ENCODE results near the gene KATNAL1. TPM values are rescaled to one million over a fixed set of nuclear protein-coding genes. Genes with fewer than 3 reads are reported as not detected.
A peak's percentile ranks its signal among the peaks of the same experiment; 100 is the strongest.
"Not testable (repeated sequence)": the region's sequence is repeated elsewhere in the genome, so short reads cannot be mapped to it uniquely, and the experiment has no call there.

The KATNAL1 gene
- total RNA-seq, 1 donor from 2014 or later: 42.0 TPM

GRCh38 chr13:30292325-30292724, 15.0 kb downstream of the KATNAL1 start:
- peaks cover 100% of the 10 kb centered on the region for H3K79me2 ChIP-seq (ENCODE audit: insufficient read depth, low read length)
- Mint-ChIP-seq H3K4me1 (ENCODE audit: low read depth, unreplicated experiment) (peaks cover 6% of the 10 kb centered on the region), H3K4me3 (ENCODE audit: unreplicated experiment) (no peak overlapping the region), H3K36me3 (ENCODE audit: low read depth, unreplicated experiment) (peaks cover 9% of the 10 kb centered on the region), H3K27ac (ENCODE audit: unreplicated experiment) (no peak overlapping the region), H3K9me3 (ENCODE audit: unreplicated experiment) (no peaks in the 10 kb centered on the region), H3K27me3 (ENCODE audit: low read depth, unreplicated experiment) (no peaks in the 10 kb centered on the region)
- DNase-seq (ENCODE audit: low read depth): no peak
- peaks cover 57% of the 10 kb centered on the region for H4K20me1 ChIP-seq (ENCODE audit: insufficient read depth, low read length)
- no peak overlapping the region for H3K4me2 ChIP-seq (ENCODE audit: low read length)
- no peak for FAIRE-seq
- no peak overlapping the region for H3K9ac ChIP-seq (ENCODE audit: low read length)
- no peaks in the 10 kb centered on the region for H3K4me1 ChIP-seq (ENCODE audit: insufficient read depth, low read length)
- no peak overlapping the region for H2AFZ ChIP-seq (ENCODE audit: low read depth, low read length)
- H3K4me3 ChIP-seq (ENCODE audit: insufficient read depth, low read depth, low read length): no peak overlapping the region
- no peak for TF ChIP-seq EZH2 (IDR thresholded peaks at IDR 0.05; ENCODE audit: insufficient read depth, low read length)
- TF ChIP-seq, protein P1, sequence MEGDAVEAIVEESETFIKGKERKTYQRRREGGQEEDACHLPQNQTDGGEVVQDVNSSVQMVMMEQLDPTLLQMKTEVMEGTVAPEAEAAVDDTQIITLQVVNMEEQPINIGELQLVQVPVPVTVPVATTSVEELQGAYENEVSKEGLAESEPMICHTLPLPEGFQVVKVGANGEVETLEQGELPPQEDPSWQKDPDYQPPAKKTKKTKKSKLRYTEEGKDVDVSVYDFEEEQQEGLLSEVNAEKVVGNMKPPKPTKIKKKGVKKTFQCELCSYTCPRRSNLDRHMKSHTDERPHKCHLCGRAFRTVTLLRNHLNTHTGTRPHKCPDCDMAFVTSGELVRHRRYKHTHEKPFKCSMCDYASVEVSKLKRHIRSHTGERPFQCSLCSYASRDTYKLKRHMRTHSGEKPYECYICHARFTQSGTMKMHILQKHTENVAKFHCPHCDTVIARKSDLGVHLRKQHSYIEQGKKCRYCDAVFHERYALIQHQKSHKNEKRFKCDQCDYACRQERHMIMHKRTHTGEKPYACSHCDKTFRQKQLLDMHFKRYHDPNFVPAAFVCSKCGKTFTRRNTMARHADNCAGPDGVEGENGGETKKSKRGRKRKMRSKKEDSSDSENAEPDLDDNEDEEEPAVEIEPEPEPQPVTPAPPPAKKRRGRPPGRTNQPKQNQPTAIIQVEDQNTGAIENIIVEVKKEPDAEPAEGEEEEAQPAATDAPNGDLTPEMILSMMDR (IDR thresholded peaks at IDR 0.05; ENCODE audit: insufficient read depth, low read depth, low read length): no peak
- no peaks in the 10 kb centered on the region for H3K9me3 ChIP-seq (ENCODE audit: insufficient read depth, low read depth, low read length)
- no peak overlapping the region for H3K27ac ChIP-seq (ENCODE audit: low read depth, low read length)
- H3K36me3 ChIP-seq (ENCODE audit: insufficient read depth, low read length): no peaks in the 10 kb centered on the region
- H3K27me3 ChIP-seq (ENCODE audit: insufficient read depth, low read length): no peaks in the 10 kb centered on the region

- TF ChIP-seq EZH2 (IDR thresholded peaks at IDR 0.05; ENCODE audit: insufficient read depth, low read length): no peak
- TF ChIP-seq, protein P1 (IDR thresholded peaks at IDR 0.05; ENCODE audit: insufficient read depth, low read depth, low read length): no peak
- H4K20me1 ChIP-seq (ENCODE audit: insufficient read depth, low read length): peaks cover 69% of the 10 kb centered on the region
- H3K27me3 ChIP-seq (ENCODE audit: insufficient read depth, low read length): no peaks in the 10 kb centered on the region
- H3K4me3 Mint-ChIP-seq (ENCODE audit: unreplicated experiment): no peak overlapping the region
- H3K27me3 Mint-ChIP-seq (ENCODE audit: low read depth, unreplicated experiment): no peaks in the 10 kb centered on the region
- H3K27ac ChIP-seq (ENCODE audit: low read depth, low read length): no peak overlapping the region
- H3K79me2 ChIP-seq (ENCODE audit: insufficient read depth, low read length): peaks cover 100% of the 10 kb centered on the region
- H3K4me2 ChIP-seq (ENCODE audit: low read length): no peak overlapping the region
- FAIRE-seq (no peak), DNase-seq (ENCODE audit: low read depth) (no peak)
- no peaks in the 10 kb centered on the region for H3K36me3 ChIP-seq (ENCODE audit: insufficient read depth, low read length)
- H3K4me1 ChIP-seq (ENCODE audit: insufficient read depth, low read length): no peaks in the 10 kb centered on the region
- H3K9me3 Mint-ChIP-seq (ENCODE audit: unreplicated experiment): no peaks in the 10 kb centered on the region
- no peaks in the 10 kb centered on the region for H3K9me3 ChIP-seq (ENCODE audit: insufficient read depth, low read depth, low read length)
- H3K4me1 Mint-ChIP-seq (ENCODE audit: low read depth, unreplicated experiment): peaks cover 6% of the 10 kb centered on the region
- no peak overlapping the region for H3K27ac Mint-ChIP-seq (ENCODE audit: unreplicated experiment)
- peaks cover 11% of the 10 kb centered on the region for H3K36me3 Mint-ChIP-seq (ENCODE audit: low read depth, unreplicated experiment)
- H3K4me3 ChIP-seq (ENCODE audit: insufficient read depth, low read depth, low read length): no peak overlapping the region
- no peak overlapping the region for H3K9ac ChIP-seq (ENCODE audit: low read length)
- no peak overlapping the region for H2AFZ ChIP-seq (ENCODE audit: low read depth, low read length)
Measured at GRCh38 chr13:30290812-30291436, 16.4 kb downstream of the KATNAL1 start.

DNA sequence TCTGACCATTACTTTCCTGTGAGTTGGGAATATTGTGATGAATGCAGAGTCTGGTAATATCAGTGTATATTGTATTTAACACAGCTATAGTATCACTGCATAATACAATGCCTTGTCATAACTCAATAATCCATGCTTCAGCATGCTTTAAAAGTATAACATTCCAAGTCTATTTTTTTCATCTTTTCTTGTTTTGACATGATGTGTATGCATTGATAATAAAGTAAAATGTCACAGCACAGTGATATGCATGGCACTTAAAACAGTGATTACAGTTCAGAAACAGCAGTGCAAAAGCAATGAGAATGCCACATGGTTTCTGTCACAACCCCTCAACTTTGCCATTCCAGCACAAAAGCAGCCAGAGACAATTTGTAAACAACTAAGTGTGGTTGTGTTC, 17.8 kb downstream of the KATNAL1 start:
- H3K36me3 Mint-ChIP-seq (ENCODE audit: low read depth, unreplicated experiment): peaks cover 14% of the 10 kb centered on the region
- Histone ChIP-seq H3K4me2 (ENCODE audit: low read length) (no peak overlapping the region), H3K79me2 (ENCODE audit: insufficient read depth, low read length) (peaks cover 100% of the 10 kb centered on the region)

DNA sequence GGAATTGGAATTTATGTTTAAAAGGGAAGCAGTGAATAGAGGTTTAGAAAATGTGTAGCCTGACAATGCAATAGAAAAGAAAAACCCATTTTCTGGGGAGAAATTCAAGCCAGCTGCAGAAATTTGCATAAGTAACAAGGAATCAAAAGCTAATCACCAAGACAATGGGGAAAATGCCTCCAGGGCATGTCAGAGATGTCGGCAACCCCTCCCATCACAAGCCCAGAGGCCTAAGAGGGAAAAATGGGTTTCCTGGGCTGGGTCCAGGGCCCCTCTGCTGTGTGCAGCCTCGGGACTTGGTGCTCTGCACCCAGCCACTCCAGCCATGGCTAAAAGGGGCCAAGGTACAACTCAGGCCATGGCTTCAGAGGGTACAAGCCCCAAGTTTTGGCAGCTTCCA, 21.3 kb downstream of the KATNAL1 start:
- H3K4me3 ChIP-seq (ENCODE audit: insufficient read depth, low read depth, low read length); DNase-seq (ENCODE audit: low read depth); H3K27me3 Mint-ChIP-seq (ENCODE audit: low read depth, unreplicated experiment); H2AFZ ChIP-seq (ENCODE audit: low read depth, low read length); H3K27ac Mint-ChIP-seq (ENCODE audit: unreplicated experiment); H3K27ac ChIP-seq (ENCODE audit: low read depth, low read length); H3K4me2 ChIP-seq (ENCODE audit: low read length); H3K9me3 Mint-ChIP-seq (ENCODE audit: unreplicated experiment); H3K4me3 Mint-ChIP-seq (ENCODE audit: unreplicated experiment); H3K9me3 ChIP-seq (ENCODE audit: insufficient read depth, low read depth, low read length); FAIRE-seq; H3K9ac ChIP-seq (ENCODE audit: low read length); H3K36me3 ChIP-seq (ENCODE audit: insufficient read depth, low read length); H3K4me1 Mint-ChIP-seq (ENCODE audit: low read depth, unreplicated experiment); H3K4me1 ChIP-seq (ENCODE audit: insufficient read depth, low read length); H3K27me3 ChIP-seq (ENCODE audit: insufficient read depth, low read length): not testable (repeated sequence)
- H3K36me3 Mint-ChIP-seq (ENCODE audit: low read depth, unreplicated experiment): peaks cover 14% of the 10 kb centered on the region
- Histone ChIP-seq H3K79me2 (ENCODE audit: insufficient read depth, low read length) (peaks cover 80% of the 10 kb centered on the region), H4K20me1 (ENCODE audit: insufficient read depth, low read length) (peaks cover 53% of the 10 kb centered on the region)

More for the DNA sequence above, 17.8 kb downstream of the KATNAL1 start:
- Mint-ChIP-seq H3K4me1 (ENCODE audit: low read depth, unreplicated experiment) (peaks cover 6% of the 10 kb centered on the region), H3K9me3 (ENCODE audit: unreplicated experiment) (no peaks in the 10 kb centered on the region), H3K27ac (ENCODE audit: unreplicated experiment) (no peak overlapping the region), H3K4me3 (ENCODE audit: unreplicated experiment) (no peak overlapping the region), H3K27me3 (ENCODE audit: low read depth, unreplicated experiment) (no peaks in the 10 kb centered on the region)
- FAIRE-seq (peak; percentile 13), DNase-seq (ENCODE audit: low read depth) (no peak)
- Histone ChIP-seq H3K9me3 (ENCODE audit: insufficient read depth, low read depth, low read length) (no peaks in the 10 kb centered on the region), H2AFZ (ENCODE audit: low read depth, low read length) (no peak overlapping the region), H3K27ac (ENCODE audit: low read depth, low read length) (no peak overlapping the region), H3K4me1 (ENCODE audit: insufficient read depth, low read length) (no peaks in the 10 kb centered on the region), H3K27me3 (ENCODE audit: insufficient read depth, low read length) (no peaks in the 10 kb centered on the region), H3K36me3 (ENCODE audit: insufficient read depth, low read length) (no peaks in the 10 kb centered on the region), H3K9ac (ENCODE audit: low read length) (no peak overlapping the region), H4K20me1 (ENCODE audit: insufficient read depth, low read length) (peaks cover 76% of the 10 kb centered on the region), H3K4me3 (ENCODE audit: insufficient read depth, low read depth, low read length) (no peak overlapping the region)
- TF ChIP-seq, protein P1 (IDR thresholded peaks at IDR 0.05; ENCODE audit: insufficient read depth, low read depth, low read length): no peak
- TF ChIP-seq EZH2 (IDR thresholded peaks at IDR 0.05; ENCODE audit: insufficient read depth, low read length): no peak
